ENCODE measurements around the gene C1orf50. TPM values are rescaled to one million over a fixed set of nuclear protein-coding genes. Genes with fewer than 3 reads are reported as not detected.

C1orf50 gene
- total RNA-seq, 1 experiment from 2014 or later, result 7.7 TPM

GRCh38 chr1:42821690-42822089, 54.6 kb downstream of the C1orf50 start:
- CTCF ChIA-PET, result interaction anchor here (0.8 kb wide), 1 partner anchor 103 kb away, joined by 4 read pairs; no protein-coding TSS in a partner anchor

GRCh38 chr1:42822800-42823392, 55.8 kb downstream of the C1orf50 start:
- no peaks in the 10 kb centered on the region for H3K4me1 Mint-ChIP-seq (ENCODE audit: low read depth, unreplicated experiment)
- H3K4me3 Mint-ChIP-seq (ENCODE audit: low read depth, unreplicated experiment), result no peak overlapping the region
- H3K36me3 Mint-ChIP-seq (ENCODE audit: insufficient read depth, unreplicated experiment), result no peaks in the 10 kb centered on the region
- H3K27ac Mint-ChIP-seq (ENCODE audit: unreplicated experiment), result no peak overlapping the region
- BruUV-seq (replicated peaks), result no TSS peak
- intact Hi-C loops (cut with micrococcal nuclease; ENCODE audit: unreplicated experiment), result no loop called here
- TF ChIP-seq CTCF (IDR thresholded peaks at IDR 0.05; ENCODE audit: unreplicated experiment), result no peak
- CTCF ChIA-PET, result no interaction called here
- DNase-seq, result no peak
- no peaks in the 10 kb centered on the region for H3K27me3 Mint-ChIP-seq (ENCODE audit: unreplicated experiment)
- H3K9me3 Mint-ChIP-seq (ENCODE audit: low read depth, unreplicated experiment), result no peaks in the 10 kb centered on the region

More at GRCh38 chr1:42821690-42822089, 54.6 kb downstream of the C1orf50 start:
- peaks cover 9% of the 10 kb centered on the region for H3K36me3 Mint-ChIP-seq (ENCODE audit: insufficient read depth, unreplicated experiment)
- H3K4me1 Mint-ChIP-seq (ENCODE audit: low read depth, unreplicated experiment), result peaks cover under 1% of the 10 kb centered on the region
- intact Hi-C loops (cut with micrococcal nuclease; ENCODE audit: unreplicated experiment), result no loop called here
- no TSS peak for BruUV-seq (replicated peaks)
- no peaks in the 10 kb centered on the region for H3K27me3 Mint-ChIP-seq (ENCODE audit: unreplicated experiment)
- no peak for DNase-seq
- no peak overlapping the region for H3K27ac Mint-ChIP-seq (ENCODE audit: unreplicated experiment)
- TF ChIP-seq CTCF (IDR thresholded peaks at IDR 0.05; ENCODE audit: unreplicated experiment), result no peak
- no peak overlapping the region for H3K4me3 Mint-ChIP-seq (ENCODE audit: low read depth, unreplicated experiment)
- H3K9me3 Mint-ChIP-seq (ENCODE audit: low read depth, unreplicated experiment), result no peaks in the 10 kb centered on the region

- no peak overlapping the region for H3K27ac Mint-ChIP-seq (ENCODE audit: unreplicated experiment)
- TF ChIP-seq CTCF (IDR thresholded peaks at IDR 0.05; ENCODE audit: unreplicated experiment), result no peak
- BruUV-seq (replicated peaks), result no TSS peak
- H3K27me3 Mint-ChIP-seq (ENCODE audit: unreplicated experiment), result no peaks in the 10 kb centered on the region
- intact Hi-C loops (cut with micrococcal nuclease; ENCODE audit: unreplicated experiment), result no loop called here
- no peak for DNase-seq
- no peaks in the 10 kb centered on the region for H3K9me3 Mint-ChIP-seq (ENCODE audit: low read depth, unreplicated experiment)
- H3K4me3 Mint-ChIP-seq (ENCODE audit: low read depth, unreplicated experiment), result no peak overlapping the region
- H3K4me1 Mint-ChIP-seq (ENCODE audit: low read depth, unreplicated experiment), result no peaks in the 10 kb centered on the region
- CTCF ChIA-PET, result interaction anchor here (0.7 kb wide), 1 partner anchor 48 kb away, joined by 4 read pairs; no protein-coding TSS in a partner anchor
- H3K36me3 Mint-ChIP-seq (ENCODE audit: insufficient read depth, unreplicated experiment), result no peaks in the 10 kb centered on the region
These were observed 57.5 kb downstream of the C1orf50 start for GRCh38 chr1:42824481-42825035.

- BruUV-seq (replicated peaks), result no TSS peak
- Mint-ChIP-seq H3K4me1 (ENCODE audit: low read depth, unreplicated experiment) (no peaks in the 10 kb centered on the region), H3K9me3 (ENCODE audit: low read depth, unreplicated experiment) (no peaks in the 10 kb centered on the region), H3K36me3 (ENCODE audit: insufficient read depth, unreplicated experiment) (no peaks in the 10 kb centered on the region), H3K27ac (ENCODE audit: unreplicated experiment) (no peak overlapping the region), H3K27me3 (ENCODE audit: unreplicated experiment) (no peaks in the 10 kb centered on the region), H3K4me3 (ENCODE audit: low read depth, unreplicated experiment) (no peak overlapping the region)
- DNase-seq, result no peak
- no peak for TF ChIP-seq CTCF (IDR thresholded peaks at IDR 0.05; ENCODE audit: unreplicated experiment)
- intact Hi-C loops (cut with micrococcal nuclease; ENCODE audit: unreplicated experiment), result no loop called here
- CTCF ChIA-PET, result no interaction called here
These were observed 58.2 kb downstream of the C1orf50 start for GRCh38 chr1:42825036-42825851.

Other genes with a start within 250 kb of the C1orf50 start
- 58.6 and 68.3 TPM in 2 replicates for gene PPIH, start 108.8 kb upstream of the C1orf50 start, total RNA-seq (2022)
- 808 and 937 TPM in 2 replicates for gene YBX1, start 84.8 kb upstream of the C1orf50 start, total RNA-seq (2022)
- not detected in 2 replicates for gene CLDN19, start 27.0 kb upstream of the C1orf50 start, total RNA-seq (2022)
- gene P3H1, start 221 bp upstream of the C1orf50 start, total RNA-seq (2022), result 27.9 and 35.1 TPM in 2 replicates
- gene TMEM269, start 17.7 kb downstream of the C1orf50 start, total RNA-seq (2022), result 0.94 and 1.7 TPM in 2 replicates
- 8.0 and 9.3 TPM in 2 replicates for gene ERMAP, start 49.9 kb downstream of the C1orf50 start, total RNA-seq (2022)
- 10.1 and 10.8 TPM in 2 replicates for gene SVBP, start 50.1 kb downstream of the C1orf50 start, total RNA-seq (2022)
- gene ZNF691, start 79.4 kb downstream of the C1orf50 start, total RNA-seq (2022), result 11.8 and 12.0 TPM in 2 replicates
- 163 and 183 TPM in 2 replicates for gene SLC2A1, start 191.6 kb downstream of the C1orf50 start, total RNA-seq (2022)